Neural cell (in vitro differentiated cells): ENCODE data around the gene CKLF. TPM values are rescaled to one million over a fixed set of nuclear protein-coding genes. Genes with fewer than 3 reads are reported as not detected.

ENCODE experiments used
- H2AFZ ChIP-seq: fragments of 200-600, 300-800 bp; sonication (generic), shearing (Covaris generic); 2 replicates; pipeline ENCODE4 v1.6.0; 2014; ENCODE audit warnings: low read depth, mild to moderate bottlenecking, antibody characterized with exemption, low read length, moderate library complexity
- H3F3A ChIP-seq: fragments of 200-600 bp; shearing (Covaris generic); 2 replicates; pipeline ENCODE4 v1.6.1; 2016; ENCODE audit warnings: mild to moderate bottlenecking, moderate library complexity, mixed read lengths, antibody characterized with exemption, low read length; ENCODE audit not compliant: insufficient read depth, poor library complexity, severe bottlenecking
- H3K27ac ChIP-seq: fragments of 200-600, 300-800 bp; sonication (generic), shearing (Covaris generic); 2 replicates; pipeline ENCODE4 v1.5.1; 2014; ENCODE audit warnings: mild to moderate bottlenecking, low read length, moderate library complexity
- H3K27me3 ChIP-seq: fragments of 300-800, 200-600 bp; sonication (generic), shearing (Covaris generic); 2 replicates; pipeline ENCODE4 v1.6.0; 2014; ENCODE audit warnings: mild to moderate bottlenecking, low read depth, low read length, moderate library complexity; ENCODE audit not compliant: insufficient read depth
- H3K36me3 ChIP-seq: fragments of 300-800, 200-600 bp; sonication (generic), shearing (Covaris generic); 2 replicates; pipeline ENCODE4 v1.5.1; 2014; ENCODE audit warnings: mild to moderate bottlenecking, antibody characterized with exemption, low read length, moderate library complexity; ENCODE audit not compliant: insufficient read depth
- H3K4me2 ChIP-seq: fragments of 300-800, 200-600 bp; sonication (generic), shearing (Covaris generic); 2 replicates; pipeline ENCODE4 v1.6.0; 2014; ENCODE audit warnings: mild to moderate bottlenecking, low read length
- H3K4me3 ChIP-seq: fragments of 300-800, 200-600 bp; sonication (generic), shearing (Covaris generic); 2 replicates; pipeline ENCODE4 v1.5.1; 2014; ENCODE audit warnings: mild to moderate bottlenecking, low read length, moderate library complexity
- H3K79me2 ChIP-seq: fragments of 200-600 bp; shearing (Covaris generic); replicated peaks from 2 replicates; pipeline ENCODE4 v1.6.0; 2014; ENCODE audit warnings: mild to moderate bottlenecking, low read length, moderate library complexity; ENCODE audit not compliant: insufficient read depth
- H3K9ac ChIP-seq: fragments of 300-800, 200-600 bp; sonication (generic), shearing (Covaris generic); 2 replicates; pipeline ENCODE4 v1.6.1; 2016; ENCODE audit warnings: mild to moderate bottlenecking, low read length, mixed read lengths
- H3K9me2 ChIP-seq: fragments of 200-600 bp; shearing (Covaris generic); 2 replicates; pipeline ENCODE4 v1.6.1; 2016; ENCODE audit warnings: mild to moderate bottlenecking, low read length, mixed read lengths; ENCODE audit not compliant: insufficient read depth
- H3K9me3 ChIP-seq: fragments of 200-600, 300-800 bp; sonication (generic), shearing (Covaris generic); 2 replicates; pipeline ENCODE4 v1.6.1; 2016; ENCODE audit warnings: mild to moderate bottlenecking, mixed run types, low read length, moderate library complexity, mixed read lengths
- H4K20me1 ChIP-seq: fragments of 200-600 bp; shearing (Covaris generic); 2 replicates; pipeline ENCODE4 v1.6.1; 2016; ENCODE audit warnings: mild to moderate bottlenecking, mixed run types; ENCODE audit not compliant: insufficient read depth
- EP300 ChIP-seq: fragments of 450-650 bp; conservative IDR thresholded peaks from 2 replicates; pipeline ENCODE4 v1.6.1; 2014; ENCODE audit warnings: antibody characterized with exemption, mild to moderate bottlenecking, moderate library complexity; ENCODE audit not compliant: poor library complexity, severe bottlenecking
- EZH2 ChIP-seq: fragments of 200-600, 300-800 bp; shearing (Covaris generic), sonication (generic); IDR thresholded peaks from 2 replicates; pipeline ENCODE4 v1.6.1; 2014; ENCODE audit warnings: antibody characterized with exemption, low read length, borderline replicate concordance, mild to moderate bottlenecking; ENCODE audit not compliant: insufficient read depth, poor library complexity, severe bottlenecking
- MXI1 ChIP-seq: fragments of 450-650 bp; conservative IDR thresholded peaks from 2 replicates; pipeline ENCODE4 v1.6.1; 2014; ENCODE audit warnings: antibody characterized with exemption, mild to moderate bottlenecking; ENCODE audit not compliant: poor library complexity, severe bottlenecking
- POLR2AphosphoS5 ChIP-seq: IDR thresholded peaks from 2 replicates; pipeline ENCODE4 v1.6.1; 2012
- RAD21 ChIP-seq: fragments of 450-650 bp; conservative IDR thresholded peaks from 2 replicates; pipeline ENCODE4 v1.6.1; 2014; ENCODE audit warnings: antibody characterized with exemption, mild to moderate bottlenecking, moderate library complexity
- SMC3 ChIP-seq: fragments of 450-650 bp; conservative IDR thresholded peaks from 2 replicates; pipeline ENCODE4 v1.6.1; 2014; ENCODE audit warnings: antibody characterized with exemption, mild to moderate bottlenecking, moderate library complexity; ENCODE audit not compliant: poor library complexity
- TAF1 ChIP-seq: IDR thresholded peaks from 2 replicates; pipeline ENCODE4 v1.6.1; 2012; ENCODE audit warnings: low read depth
- polyA plus RNA-seq: library from polyadenylated mRNA; depleted of rRNA; stranded (reverse); fragments of >200 nt; gene quantifications from 2 replicates; pipeline ENCODE4 v1.2.3, GENCODE V29; 2014
- TF ChIP-seq, protein P1 (sequence below): IDR thresholded peaks from 2 replicates; pipeline ENCODE4 v1.6.1; 2012; ENCODE audit warnings: borderline replicate concordance
- TF ChIP-seq, protein P2 (sequence below): fragments of 450-650 bp; IDR thresholded peaks from 2 replicates; pipeline ENCODE4 v1.5.1; 2014; ENCODE audit warnings: antibody characterized with exemption, mild to moderate bottlenecking, moderate library complexity; ENCODE audit not compliant: poor library complexity, severe bottlenecking

Gene CKLF
- polyA plus RNA-seq, 1 donor from 2014 or later: 40.8 TPM

DNA sequence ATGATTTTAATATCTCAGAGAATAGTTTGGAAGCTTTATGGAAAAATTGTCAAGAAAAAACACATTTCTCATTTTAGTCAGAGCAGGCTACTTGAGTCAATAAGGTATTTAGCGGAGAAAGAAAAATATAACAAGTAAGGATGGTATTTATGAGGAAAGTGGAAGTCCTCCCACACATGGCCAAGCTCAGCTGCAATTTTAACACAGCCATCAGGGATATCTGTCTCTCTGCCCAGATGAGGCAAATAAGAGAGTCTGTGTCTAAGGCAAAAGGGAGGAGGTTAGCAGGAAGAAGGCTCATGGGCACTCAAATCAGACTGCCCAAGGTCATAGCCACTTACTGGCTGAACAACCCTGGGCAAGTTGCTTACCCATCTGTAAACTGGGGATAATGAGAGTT, 21.7 kb downstream of the CKLF start:
- no peaks in the 10 kb centered on the region for H3K79me2 ChIP-seq
- H3K36me3 ChIP-seq: no peaks in the 10 kb centered on the region
- H3K9ac ChIP-seq: no peak overlapping the region
- no peaks in the 10 kb centered on the region for H3F3A ChIP-seq
- H3K9me3 ChIP-seq: no peaks in the 10 kb centered on the region
- no peak overlapping the region for H3K27ac ChIP-seq
- H3K9me2 ChIP-seq: no peaks in the 10 kb centered on the region
- peaks cover 17% of the 10 kb centered on the region for H3K27me3 ChIP-seq
- H3K4me2 ChIP-seq: no peak overlapping the region
- H2AFZ ChIP-seq: no peak overlapping the region
- no peaks in the 10 kb centered on the region for H4K20me1 ChIP-seq
- H3K4me3 ChIP-seq: no peak overlapping the region
- no peak for TF ChIP-seq RAD21
- TF ChIP-seq POLR2AphosphoS5: no peak
- TF ChIP-seq EZH2: no peak
- no peak for TF ChIP-seq MXI1
- no peak for TF ChIP-seq TAF1
- TF ChIP-seq EP300: no peak
- TF ChIP-seq, protein P1, sequence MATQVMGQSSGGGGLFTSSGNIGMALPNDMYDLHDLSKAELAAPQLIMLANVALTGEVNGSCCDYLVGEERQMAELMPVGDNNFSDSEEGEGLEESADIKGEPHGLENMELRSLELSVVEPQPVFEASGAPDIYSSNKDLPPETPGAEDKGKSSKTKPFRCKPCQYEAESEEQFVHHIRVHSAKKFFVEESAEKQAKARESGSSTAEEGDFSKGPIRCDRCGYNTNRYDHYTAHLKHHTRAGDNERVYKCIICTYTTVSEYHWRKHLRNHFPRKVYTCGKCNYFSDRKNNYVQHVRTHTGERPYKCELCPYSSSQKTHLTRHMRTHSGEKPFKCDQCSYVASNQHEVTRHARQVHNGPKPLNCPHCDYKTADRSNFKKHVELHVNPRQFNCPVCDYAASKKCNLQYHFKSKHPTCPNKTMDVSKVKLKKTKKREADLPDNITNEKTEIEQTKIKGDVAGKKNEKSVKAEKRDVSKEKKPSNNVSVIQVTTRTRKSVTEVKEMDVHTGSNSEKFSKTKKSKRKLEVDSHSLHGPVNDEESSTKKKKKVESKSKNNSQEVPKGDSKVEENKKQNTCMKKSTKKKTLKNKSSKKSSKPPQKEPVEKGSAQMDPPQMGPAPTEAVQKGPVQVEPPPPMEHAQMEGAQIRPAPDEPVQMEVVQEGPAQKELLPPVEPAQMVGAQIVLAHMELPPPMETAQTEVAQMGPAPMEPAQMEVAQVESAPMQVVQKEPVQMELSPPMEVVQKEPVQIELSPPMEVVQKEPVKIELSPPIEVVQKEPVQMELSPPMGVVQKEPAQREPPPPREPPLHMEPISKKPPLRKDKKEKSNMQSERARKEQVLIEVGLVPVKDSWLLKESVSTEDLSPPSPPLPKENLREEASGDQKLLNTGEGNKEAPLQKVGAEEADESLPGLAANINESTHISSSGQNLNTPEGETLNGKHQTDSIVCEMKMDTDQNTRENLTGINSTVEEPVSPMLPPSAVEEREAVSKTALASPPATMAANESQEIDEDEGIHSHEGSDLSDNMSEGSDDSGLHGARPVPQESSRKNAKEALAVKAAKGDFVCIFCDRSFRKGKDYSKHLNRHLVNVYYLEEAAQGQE: no peak
- TF ChIP-seq SMC3: no peak
- TF ChIP-seq, protein P2, sequence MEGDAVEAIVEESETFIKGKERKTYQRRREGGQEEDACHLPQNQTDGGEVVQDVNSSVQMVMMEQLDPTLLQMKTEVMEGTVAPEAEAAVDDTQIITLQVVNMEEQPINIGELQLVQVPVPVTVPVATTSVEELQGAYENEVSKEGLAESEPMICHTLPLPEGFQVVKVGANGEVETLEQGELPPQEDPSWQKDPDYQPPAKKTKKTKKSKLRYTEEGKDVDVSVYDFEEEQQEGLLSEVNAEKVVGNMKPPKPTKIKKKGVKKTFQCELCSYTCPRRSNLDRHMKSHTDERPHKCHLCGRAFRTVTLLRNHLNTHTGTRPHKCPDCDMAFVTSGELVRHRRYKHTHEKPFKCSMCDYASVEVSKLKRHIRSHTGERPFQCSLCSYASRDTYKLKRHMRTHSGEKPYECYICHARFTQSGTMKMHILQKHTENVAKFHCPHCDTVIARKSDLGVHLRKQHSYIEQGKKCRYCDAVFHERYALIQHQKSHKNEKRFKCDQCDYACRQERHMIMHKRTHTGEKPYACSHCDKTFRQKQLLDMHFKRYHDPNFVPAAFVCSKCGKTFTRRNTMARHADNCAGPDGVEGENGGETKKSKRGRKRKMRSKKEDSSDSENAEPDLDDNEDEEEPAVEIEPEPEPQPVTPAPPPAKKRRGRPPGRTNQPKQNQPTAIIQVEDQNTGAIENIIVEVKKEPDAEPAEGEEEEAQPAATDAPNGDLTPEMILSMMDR: no peak

DNA sequence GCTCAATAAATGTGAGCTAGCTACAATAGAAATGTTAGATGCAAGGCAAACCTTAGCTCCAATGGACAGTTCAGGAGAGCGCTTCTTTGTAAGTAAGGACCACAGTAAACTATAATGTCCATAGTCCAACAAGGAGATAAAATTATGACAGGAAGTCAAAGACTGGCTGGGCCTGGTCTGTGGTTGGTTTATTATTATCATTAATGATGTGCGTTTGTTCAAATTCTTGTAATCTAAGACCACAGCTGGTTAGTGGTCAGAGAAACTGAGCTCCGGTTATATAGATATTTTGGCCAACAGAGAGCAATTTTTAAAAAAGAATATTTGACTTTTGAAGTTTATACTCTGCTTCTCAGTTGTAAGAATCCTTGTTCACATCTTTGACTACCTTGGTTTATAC, 22.2 kb downstream of the CKLF start:
- H3F3A ChIP-seq: no peaks in the 10 kb centered on the region
- H3K9ac ChIP-seq: no peak overlapping the region
- no peaks in the 10 kb centered on the region for H3K9me2 ChIP-seq
- no peak overlapping the region for H2AFZ ChIP-seq
- no peak for TF ChIP-seq EZH2
- no peak for TF ChIP-seq MXI1
- no peak for TF ChIP-seq TAF1
- no peak for TF ChIP-seq SMC3
- TF ChIP-seq RAD21: no peak
- TF ChIP-seq, protein P2: no peak
- TF ChIP-seq, protein P1: no peak
- no peak for TF ChIP-seq EP300
- no peak for TF ChIP-seq POLR2AphosphoS5
- H3K27me3 ChIP-seq: peaks cover 21% of the 10 kb centered on the region
- H3K27ac ChIP-seq: no peak overlapping the region
- no peak overlapping the region for H3K4me2 ChIP-seq
- H3K9me3 ChIP-seq: no peaks in the 10 kb centered on the region
- H3K4me3 ChIP-seq: no peak overlapping the region
- no peaks in the 10 kb centered on the region for H3K36me3 ChIP-seq
- H4K20me1 ChIP-seq: no peaks in the 10 kb centered on the region
- no peaks in the 10 kb centered on the region for H3K79me2 ChIP-seq
